KOPT-K1 (cell line): ENCODE measurements around the gene DUS2.
"Not testable (repeated sequence)": the region's sequence is repeated elsewhere in the genome, so short reads cannot be mapped to it uniquely, and the experiment has no call there.

ENCODE experiments used
- H3K27ac ChIP-seq: fragments of 200-600 bp; sonication (generic); 2 replicates; pipeline ENCODE4 v1.5.1; 2016; ENCODE audit warnings: antibody characterized with exemption, mild to moderate bottlenecking, low read depth, low read length; ENCODE audit not compliant: poor library complexity, severe bottlenecking
- H3K36me3 ChIP-seq: fragments of 200-600 bp; sonication (generic); 2 replicates; pipeline ENCODE4 v1.5.1; 2017; ENCODE audit warnings: antibody characterized with exemption, mild to moderate bottlenecking, low read length, moderate library complexity; ENCODE audit not compliant: insufficient read depth
- H3K9me3 ChIP-seq: fragments of 200-600 bp; sonication (generic); 2 replicates; pipeline ENCODE4 v1.5.1; 2017; ENCODE audit warnings: antibody characterized with exemption, low read length, mild to moderate bottlenecking; ENCODE audit not compliant: insufficient read depth, poor library complexity, severe bottlenecking

DUS2 gene

DNA sequence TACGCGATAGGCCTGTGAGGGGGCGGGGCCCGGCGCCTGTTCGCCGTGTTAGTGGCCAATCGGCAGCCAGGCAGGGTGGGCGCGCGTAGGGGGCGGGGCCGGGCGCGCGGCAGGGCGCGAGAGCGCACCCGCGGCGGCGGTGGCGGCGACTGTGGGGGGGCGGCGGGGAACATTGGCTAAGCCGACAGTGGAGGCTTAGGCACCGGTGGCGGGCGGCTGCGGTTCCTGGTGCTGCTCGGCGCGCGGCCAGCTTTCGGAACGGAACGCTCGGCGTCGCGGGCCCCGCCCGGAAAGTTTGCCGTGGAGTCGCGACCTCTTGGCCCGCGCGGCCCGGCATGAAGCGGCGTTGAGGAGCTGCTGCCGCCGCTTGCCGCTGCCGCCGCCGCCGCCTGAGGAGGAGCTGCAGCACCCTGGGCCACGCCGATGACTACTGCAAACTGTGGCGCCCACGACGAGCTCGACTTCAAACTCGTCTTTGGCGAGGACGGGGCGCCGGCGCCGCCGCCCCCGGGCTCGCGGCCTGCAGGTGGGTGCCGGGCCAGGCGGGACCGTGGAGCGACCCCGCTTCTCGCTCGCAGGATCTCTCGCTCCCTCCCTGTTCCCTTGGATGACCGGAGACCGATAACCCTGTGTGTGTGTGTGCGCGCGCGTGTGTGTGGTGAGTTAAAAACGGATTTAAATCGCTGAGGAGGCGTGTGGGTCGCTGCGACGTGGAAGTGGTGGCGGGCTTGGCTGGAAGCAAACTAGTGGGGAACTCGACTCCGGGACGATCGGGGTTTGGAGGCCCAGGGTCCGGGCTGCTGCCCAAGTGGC, 62.4 kb downstream of the DUS2 start, which contains the start of gene NFATC3:
Gene NFATC3 (plus strand): TSS at position 112 of the 813 bp plus-strand sequence. CDS start 312 bp downstream, at position 424.
- Histone ChIP-seq H3K36me3 (no peaks in the 10 kb centered on the region), H3K9me3 (no peaks in the 10 kb centered on the region), H3K27ac (peak within 1 kb of the TSS; percentile 93)

DNA sequence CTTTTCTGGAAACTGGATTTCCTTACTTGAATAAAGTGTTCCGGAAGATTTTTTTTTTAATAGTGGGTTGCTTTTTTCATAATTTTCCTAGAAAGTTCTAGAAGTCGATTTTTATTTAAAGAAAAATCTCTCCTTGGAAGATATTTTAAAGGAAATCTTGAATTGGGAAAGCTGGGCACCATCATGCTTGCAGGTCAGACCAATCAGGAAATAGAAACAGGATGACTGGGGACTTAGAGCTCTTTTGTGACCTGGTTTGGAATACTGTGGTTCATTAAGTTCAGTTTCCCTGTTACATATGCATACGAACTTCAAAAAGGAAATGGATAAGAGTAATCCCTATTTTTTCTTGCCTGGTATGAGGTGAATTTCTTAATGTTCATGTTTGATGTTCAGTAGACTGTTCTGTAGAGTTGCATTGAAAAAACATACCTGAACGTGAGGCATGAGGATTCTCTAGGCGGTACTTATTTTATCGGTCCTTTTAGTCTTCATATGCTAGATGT, 63.3 kb downstream of the DUS2 start:
- Histone ChIP-seq H3K36me3 (no peaks in the 10 kb centered on the region), H3K27ac (peak overlapping the region; percentile 93), H3K9me3 (no peaks in the 10 kb centered on the region)

DNA sequence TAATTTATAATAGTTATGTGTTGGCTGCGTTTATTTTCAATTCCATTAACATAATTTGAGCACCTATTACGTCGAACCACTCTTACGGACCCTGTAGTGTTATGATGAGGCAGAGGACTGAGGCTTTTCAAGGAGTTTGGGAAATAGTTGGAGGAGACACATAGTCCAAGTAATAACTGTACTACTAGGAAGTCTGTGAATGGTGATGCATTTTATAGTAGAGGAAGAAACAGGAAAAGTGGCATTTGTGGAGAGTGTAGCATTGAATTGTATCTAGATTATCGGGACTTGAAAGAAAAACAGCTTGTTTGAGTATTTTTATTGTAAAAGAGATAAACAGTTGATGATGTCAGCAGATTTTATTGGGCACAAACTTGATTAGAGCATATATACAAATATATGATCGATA, 63.8 kb downstream of the DUS2 start:
- no peaks in the 10 kb centered on the region for H3K36me3 ChIP-seq
- H3K9me3 ChIP-seq = no peaks in the 10 kb centered on the region
- peak overlapping the region; percentile 93 for H3K27ac ChIP-seq

DNA sequence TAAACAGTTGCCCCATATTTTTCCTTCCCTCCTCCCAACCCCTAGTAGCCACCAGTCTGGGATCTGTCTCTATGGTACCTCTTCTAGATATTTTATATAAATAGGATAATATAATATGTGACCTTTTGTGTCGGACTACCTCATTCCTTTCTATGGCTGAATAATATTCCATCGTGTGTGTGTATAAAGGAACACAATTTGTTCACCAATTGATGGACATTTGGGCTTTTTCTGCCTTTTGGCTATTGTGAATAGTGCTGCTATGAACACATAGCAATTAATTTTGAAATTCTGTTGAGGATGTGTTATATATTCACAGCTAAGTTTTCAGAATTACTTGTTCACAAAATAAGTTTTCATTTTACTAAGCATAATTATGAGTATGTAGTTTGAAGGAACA, 64.6 kb downstream of the DUS2 start:
- no peaks in the 10 kb centered on the region for H3K9me3 ChIP-seq
- H3K27ac ChIP-seq = no peak overlapping the region
- no peaks in the 10 kb centered on the region for H3K36me3 ChIP-seq

DNA sequence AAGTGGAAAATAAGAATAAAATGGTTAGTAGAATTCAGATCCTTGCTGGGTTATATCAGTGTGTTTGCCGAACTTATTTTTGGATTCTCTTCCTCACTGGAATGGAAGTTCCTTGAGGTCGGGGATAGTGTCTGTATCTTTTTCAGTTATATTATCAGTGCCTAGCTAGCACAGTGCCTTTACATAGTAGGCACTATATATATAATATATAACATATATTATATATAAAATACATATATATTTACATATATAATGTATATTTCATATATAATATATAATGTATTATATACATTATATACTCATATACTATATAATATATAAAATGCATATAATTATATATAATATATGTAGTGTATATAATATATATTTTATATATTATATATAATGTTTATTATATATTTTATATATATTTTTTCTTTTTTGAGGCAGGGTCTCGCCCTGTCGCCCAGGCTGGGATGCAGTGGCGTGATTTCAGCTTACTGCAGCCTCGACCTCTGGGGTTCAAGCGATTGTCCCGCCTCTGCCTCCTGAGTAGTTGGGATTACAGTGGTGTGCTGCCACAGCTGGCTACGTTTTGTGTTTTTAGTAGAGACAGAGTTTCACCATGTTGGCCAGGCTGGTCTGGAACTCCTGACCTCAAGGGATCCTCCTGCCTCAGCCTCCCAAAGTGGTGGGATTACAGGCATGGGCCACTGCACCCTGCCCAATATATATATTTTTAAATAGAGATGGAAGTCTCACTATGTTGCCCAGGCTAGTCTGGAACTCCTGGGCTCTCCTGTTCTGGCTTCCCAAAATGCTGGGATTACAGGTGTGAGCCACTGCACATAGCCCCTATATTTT, 65.3 kb downstream of the DUS2 start:
- no peaks in the 10 kb centered on the region for H3K36me3 ChIP-seq
- H3K27ac ChIP-seq = no peak overlapping the region
- no peaks in the 10 kb centered on the region for H3K9me3 ChIP-seq

DNA sequence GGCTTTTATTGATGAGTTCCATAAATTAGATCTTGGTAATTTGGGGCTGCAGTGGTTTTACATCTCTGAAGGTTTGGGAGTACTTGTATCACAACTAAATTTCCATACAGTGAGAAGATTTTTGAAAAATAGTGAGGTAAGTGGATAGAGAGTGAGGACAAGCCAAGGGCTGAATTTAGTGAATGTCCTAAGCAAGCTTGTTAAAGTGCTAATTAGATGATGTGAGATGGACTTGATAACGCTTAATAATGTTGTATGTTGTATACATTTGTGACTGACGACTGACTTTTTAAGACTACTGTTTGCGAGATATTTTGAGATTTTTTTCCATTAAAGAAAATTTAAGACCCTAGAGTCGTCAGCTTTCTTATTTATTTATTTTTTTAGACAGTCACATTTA, 66.0 kb downstream of the DUS2 start:
- no peaks in the 10 kb centered on the region for H3K9me3 ChIP-seq
- H3K27ac ChIP-seq = no peak overlapping the region
- no peaks in the 10 kb centered on the region for H3K36me3 ChIP-seq

DNA sequence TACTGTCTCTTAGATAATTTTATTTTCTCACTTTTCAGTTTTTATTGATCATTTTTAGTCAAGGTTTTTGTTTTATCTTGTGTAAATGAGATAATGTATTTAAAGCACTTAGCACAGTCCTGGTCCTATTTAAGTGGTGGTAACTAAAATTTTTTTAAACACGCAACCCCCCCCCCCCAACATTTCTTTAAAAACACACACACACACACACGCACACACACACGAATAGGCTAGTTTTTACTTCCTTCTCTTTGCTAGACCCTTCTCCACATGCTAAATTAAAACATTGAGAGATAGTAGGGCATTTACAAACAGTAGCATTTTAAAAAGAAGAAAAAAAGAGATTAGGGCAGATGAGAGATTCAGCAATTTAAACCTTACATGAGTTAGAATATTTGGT, 67.0 kb downstream of the DUS2 start:
- H3K36me3 ChIP-seq = no peaks in the 10 kb centered on the region
- H3K9me3 ChIP-seq = no peaks in the 10 kb centered on the region
- peak overlapping the region; percentile 10 for H3K27ac ChIP-seq

DNA sequence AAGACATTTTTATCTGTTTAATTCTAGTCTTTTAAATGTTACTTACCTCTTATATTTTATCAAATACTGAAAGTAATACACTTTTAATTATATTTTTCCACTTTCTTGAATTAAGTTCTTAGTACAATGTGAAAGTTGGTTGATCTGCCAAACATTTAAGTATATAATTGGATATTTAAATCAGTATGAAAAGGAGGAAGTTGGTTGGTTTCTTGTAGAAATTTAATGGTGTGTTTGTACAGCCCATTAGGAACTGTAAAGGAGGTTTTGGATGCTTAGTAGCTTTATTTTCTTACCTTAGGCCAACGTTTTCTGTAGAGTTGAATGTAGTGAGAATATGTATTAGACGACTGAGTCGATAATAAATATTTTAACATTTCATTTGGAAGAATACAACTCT, 67.4 kb downstream of the DUS2 start:
- Histone ChIP-seq H3K9me3 (no peaks in the 10 kb centered on the region), H3K36me3 (no peaks in the 10 kb centered on the region), H3K27ac (no peak overlapping the region)

DNA sequence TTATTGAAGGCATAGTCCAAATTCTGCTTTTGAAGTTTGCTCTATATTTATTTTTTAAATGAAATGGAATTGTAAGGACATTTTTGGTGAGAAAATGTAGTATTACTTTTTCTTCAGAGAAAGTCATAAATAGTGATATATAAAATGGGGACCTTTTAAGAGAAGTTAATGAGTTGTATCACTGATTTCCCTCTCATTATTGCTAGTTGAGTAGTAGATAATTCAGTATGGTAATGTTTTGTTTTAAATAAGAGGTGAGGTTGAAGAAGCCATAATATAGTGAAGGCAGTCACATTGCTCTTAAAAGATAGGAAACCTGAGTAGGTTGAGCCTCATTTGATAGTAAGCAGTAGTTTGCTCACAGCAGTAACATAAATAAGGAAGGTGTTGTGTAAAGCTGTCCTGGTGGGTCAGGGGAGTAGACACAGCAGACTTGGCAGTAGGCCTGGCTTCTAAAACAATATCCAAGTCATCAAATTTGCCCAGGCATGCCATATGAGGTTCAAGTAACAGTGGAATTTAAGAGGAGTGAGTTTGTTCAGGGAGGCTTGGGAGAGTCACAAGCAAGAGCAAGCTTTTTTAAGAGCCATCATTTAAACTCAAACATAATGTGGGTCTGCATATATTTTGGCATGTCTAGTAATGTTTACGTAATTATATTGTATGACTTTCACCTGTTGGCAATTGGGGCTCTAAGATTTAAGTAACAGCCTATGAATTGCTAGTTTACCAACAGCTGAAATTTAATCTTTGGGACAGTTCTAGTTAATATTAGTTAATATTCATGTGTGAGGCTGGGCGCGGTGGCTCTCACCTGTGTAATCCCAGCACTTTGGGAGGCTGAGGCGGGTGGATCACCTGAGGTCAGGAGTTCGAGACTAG, 68.5 kb downstream of the DUS2 start:
- H3K27ac ChIP-seq = peak overlapping the region; percentile 0
- H3K9me3 ChIP-seq = no peaks in the 10 kb centered on the region

DNA sequence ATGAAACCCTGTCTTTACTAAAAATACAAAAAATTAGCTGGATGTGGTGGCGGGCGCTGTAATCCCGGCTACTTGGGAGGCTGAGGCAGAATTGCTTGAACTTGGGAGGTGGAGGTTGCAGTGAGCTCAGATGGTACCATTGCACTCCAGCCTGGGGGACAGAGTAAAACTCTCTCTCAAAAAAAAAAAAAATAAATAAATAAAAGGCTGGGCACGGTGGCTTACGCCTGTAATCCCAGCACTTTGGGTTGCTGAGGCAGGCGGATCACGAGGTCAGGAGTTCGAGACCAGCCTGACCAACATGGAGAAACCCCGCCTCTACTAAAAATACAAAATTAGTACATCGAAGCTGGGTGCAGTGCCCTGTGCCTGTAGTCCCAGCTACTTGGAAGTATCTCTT, 69.2 kb downstream of the DUS2 start:
- not testable (repeated sequence) for H3K27ac ChIP-seq, H3K9me3 ChIP-seq, H3K36me3 ChIP-seq

More for the DNA sequence above, 68.5 kb downstream of the DUS2 start:
- H3K36me3 ChIP-seq = no peaks in the 10 kb centered on the region

DNA sequence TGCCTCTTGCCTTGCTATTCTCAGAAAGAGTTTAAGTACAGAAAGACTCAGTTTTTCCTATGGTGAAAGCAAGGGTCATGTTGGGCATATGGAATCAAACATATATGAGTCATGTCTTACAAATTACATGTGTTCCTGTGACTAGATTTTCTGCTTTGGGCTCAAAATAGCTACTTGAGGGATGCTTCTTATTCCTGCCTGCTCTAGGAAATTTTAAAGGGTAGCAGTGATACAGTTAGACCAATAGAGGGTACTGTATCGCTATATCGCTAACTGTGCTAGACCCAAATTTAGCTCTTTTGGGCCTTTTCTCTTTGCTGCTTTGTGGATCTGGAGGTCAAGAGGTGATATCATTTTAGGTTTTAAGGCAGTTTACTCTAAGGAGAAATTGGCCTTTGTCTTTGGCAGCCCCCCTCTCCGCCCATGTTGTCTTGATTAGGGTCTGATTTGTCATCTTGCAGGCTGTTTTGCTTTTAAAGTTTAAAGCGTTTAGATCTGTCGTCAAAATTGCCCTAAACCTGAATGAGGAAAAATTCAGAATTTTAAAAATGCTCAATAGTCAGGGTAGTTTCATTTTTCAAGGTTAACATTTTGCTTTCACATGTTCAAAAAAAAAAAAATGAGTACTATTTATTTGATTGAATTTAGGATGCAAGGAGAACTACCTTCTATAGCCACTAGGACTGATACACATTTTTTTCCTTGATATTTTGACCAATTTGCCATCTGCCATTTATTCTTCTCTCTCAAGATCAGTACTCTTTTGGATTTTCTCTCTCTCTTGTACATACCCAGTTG, 70.9 kb downstream of the DUS2 start:
- no peaks in the 10 kb centered on the region; the same call in 1 of the 2 replicates for H3K36me3 ChIP-seq
- H3K27ac ChIP-seq = no peak overlapping the region
- no peaks in the 10 kb centered on the region for H3K9me3 ChIP-seq

DNA sequence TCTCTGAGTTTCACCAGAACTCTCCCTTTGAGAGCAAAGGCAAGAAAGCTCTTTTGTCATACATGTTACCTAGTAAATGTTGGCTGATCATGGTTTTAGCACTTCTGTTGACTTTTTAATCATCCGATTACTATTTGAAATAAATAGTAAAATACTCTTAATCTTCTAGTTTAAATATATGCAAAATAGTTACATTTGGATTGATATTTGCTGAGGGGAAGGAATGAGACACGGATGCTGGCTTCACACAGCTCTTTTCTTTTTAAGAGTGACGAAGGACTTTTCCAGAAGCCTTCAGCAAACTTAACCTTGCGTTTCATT, 71.5 kb downstream of the DUS2 start:
- no peaks in the 10 kb centered on the region; the same call in 1 of the 2 replicates for H3K36me3 ChIP-seq
- no peaks in the 10 kb centered on the region for H3K9me3 ChIP-seq
- no peak overlapping the region for H3K27ac ChIP-seq

DNA sequence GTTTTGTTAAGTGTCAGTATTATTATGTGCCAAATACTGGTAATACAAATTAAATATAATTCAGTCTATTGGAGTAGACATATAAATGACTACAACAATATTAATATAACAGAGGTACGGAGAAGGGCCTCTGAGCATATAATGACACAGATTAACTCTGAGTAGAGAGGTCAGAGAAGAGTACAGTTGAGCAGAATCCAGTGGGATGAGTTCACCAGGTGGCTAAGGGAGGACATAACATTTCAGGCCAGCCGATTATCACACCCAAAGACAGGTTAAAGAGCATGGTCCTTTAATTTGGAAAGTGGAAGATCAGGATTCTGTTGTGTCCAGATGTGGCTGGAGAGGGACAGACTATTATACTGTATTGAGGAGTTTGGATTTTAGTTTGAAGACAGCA, 73.4 kb downstream of the DUS2 start:
- Histone ChIP-seq H3K9me3 (no peaks in the 10 kb centered on the region), H3K36me3 (no peaks in the 10 kb centered on the region; the same call in 1 of the 2 replicates), H3K27ac (no peak overlapping the region)

DNA sequence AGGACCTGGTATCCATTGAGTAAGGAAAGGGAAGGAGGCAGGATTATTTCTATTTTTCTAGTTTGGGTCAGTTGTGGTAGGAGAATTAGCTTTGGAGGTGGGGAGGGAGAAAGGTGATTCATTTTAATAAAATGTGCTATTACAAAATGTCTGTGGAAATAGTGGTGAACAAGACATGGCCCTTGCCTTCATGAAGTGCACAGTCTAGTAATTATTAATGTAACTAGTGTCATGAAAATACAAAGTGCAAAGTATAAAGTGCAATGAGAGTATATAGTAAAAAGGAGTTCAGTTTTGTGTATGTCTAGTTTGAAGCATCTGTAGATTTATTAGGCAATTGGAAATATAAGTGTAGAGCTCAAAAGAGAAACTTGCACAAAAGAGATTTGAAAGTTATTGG, 74.0 kb downstream of the DUS2 start:
- H3K27ac ChIP-seq = no peak overlapping the region
- no peaks in the 10 kb centered on the region; the same call in 1 of the 2 replicates for H3K36me3 ChIP-seq
- no peaks in the 10 kb centered on the region for H3K9me3 ChIP-seq
